Limb (tissue), 2 donors: Measurements from ENCODE around the gene MPG.

Source experiments
- DNase-seq, 2 donors: peaks; one replicate each; pipeline ENCODE4 v3.0.0-alpha.2; 2016; ENCODE audit errors: extremely low spot score in 2 of 2

The MPG gene

DNA sequence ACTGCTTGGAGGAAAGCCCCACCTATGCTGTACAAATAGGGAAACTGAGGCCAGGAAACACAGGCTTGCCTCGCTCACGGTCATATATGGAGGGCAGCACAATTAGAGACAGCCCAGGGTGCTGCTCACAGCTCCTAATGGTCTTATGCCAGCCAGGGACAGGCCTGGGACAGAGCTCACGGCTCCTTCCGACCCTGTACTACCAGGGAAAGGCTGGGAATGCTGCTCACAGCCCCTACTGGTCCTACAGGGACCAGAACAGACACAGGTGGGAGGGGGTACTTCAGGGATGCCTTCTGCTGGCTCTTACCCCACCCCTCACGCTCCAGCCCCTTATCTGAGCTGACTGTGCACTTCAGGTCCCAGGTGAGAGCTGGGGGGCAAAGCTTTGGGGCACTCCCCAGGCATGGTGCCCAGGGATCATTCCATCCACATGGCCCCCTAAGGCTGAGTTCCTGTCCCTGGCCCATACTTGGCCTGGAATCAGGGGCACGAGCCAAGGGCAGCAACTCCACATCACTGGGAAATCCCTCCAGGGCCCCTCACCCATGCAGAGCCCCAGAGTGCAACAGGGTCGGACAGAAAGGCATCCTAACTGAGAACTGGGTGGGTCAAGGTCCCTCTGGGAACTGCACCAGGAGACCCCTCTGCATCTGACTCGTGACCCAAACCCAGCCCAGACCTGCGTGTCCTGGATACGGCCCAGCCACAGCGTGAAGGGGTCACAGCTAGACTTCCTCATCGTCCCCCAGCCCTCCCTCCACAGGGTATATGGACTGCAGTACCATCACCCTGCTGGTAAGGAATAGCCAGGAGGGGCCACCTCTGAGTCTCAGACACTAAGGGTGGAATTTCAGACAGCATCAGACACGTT, 11.5 kb upstream of the MPG start:
- DNase-seq = peak in 1 of 2 donors; percentile 33

DNA sequence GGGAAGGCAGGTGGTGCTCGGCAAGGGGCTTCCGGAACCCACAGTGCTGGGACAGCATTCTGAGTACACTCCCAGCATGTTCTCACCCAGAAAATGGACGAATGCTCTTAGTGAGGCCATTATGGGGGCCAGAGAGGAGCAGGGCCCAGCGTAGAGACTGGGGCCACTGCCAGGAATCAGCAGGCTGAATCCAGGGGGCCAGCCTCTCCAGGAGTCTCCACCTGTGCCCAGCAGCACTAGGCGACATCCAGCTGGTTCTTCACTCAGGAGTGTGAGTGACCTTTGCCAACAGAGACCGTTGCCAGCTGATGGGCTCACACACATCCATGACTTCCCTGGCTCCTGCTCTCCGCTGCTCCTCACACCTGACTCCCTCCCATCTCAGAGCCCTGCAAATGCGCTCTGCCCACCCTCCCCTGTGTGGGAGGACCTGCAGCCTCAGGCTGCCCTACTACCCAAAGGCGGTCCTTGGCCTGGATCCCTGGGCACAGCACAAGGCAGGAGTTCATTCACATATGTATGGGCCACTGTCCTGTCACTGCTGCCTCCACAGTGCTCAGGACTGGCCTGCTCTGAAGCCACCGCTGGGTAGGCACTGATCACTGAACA, 10.7 kb upstream of the MPG start:
- peak in 1 of 2 donors; percentile 40 for DNase-seq

DNA sequence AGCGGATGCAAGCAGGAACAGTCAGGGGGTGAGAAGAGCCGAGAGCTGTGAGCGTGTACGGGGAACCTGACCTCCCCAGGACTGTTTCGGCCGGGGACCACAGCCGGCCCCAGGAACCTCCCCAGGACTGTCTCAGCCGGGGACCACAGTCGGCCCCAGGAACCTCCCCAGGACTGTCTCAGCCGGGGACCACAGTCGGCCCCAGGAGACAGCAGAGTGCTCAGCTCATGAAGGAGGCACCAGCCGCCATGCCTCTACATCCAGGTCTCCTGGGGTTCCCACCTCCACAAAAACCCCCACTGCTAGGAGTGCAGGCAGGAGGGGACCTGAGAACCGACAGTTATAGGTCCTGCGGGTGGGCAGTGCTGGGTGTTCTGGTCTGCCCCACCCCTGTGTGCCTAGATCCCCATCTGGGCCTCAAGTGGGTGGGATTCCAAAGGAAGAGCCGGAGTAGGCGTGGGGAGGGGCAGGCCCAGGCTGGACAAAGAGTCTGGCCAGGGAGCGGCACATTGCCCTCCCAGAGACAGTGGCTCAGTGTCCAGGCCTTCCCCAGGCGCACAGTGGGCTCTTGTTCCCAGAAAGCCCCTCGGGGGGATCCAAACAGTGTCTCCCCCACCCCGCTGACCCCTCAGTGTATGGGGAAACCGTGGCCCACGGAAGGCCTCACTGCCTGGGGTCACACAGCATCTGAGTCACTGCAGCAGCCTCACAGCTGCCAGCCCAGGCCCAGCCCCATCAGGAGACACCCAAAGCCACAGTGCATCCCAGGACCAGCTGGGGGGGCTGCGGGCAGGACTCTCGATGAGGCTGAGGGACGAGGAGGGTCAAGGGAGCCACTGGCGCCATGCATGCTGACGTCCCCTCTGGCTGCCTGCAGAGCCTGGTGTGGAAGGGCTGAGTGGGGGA, 9.9 kb upstream of the MPG start:
- DNase-seq = peak in 1 of 2 donors; percentile 61

DNA sequence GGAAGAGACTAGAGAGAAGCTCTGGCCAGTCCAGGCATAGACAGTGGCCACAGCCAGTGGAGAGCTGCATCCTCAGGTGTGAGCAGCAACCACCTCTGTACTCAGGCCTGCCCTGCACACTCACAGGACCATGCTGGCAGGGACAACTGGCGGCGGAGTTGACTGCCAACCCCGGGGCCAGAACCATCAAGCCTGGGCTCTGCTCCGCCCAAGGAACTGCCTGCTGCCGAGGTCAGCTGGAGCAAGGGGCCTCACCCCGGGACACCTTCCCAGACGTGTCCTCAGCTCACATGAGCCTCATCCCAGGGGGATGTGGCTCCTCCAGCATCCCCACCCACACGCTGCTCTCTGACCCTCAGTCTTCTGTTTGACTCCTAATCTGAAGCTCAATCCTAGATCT, 8.8 kb upstream of the MPG start:
- no peak for DNase-seq

DNA sequence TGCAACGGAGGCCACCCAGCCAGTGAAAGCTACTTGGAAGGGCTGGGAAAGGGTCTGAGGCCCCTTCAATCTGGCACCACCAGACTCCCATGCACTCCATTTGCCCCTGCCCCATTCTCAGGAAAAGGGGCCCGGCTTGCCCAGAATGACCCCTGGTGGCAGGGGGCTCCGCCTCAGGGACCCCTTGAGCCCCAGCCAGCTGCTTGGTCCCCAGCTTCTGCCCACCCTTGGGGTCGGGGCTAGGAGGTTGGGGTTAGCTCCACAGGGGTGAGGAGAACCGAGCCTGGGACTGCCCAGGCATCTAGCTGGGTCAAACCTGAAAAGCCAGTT, 6.8 kb upstream of the MPG start:
- no peak for DNase-seq

GRCh38 chr16:71540-72401, 6.3 kb upstream of the MPG start:
- peak; percentile 60 to 76 for DNase-seq

DNA sequence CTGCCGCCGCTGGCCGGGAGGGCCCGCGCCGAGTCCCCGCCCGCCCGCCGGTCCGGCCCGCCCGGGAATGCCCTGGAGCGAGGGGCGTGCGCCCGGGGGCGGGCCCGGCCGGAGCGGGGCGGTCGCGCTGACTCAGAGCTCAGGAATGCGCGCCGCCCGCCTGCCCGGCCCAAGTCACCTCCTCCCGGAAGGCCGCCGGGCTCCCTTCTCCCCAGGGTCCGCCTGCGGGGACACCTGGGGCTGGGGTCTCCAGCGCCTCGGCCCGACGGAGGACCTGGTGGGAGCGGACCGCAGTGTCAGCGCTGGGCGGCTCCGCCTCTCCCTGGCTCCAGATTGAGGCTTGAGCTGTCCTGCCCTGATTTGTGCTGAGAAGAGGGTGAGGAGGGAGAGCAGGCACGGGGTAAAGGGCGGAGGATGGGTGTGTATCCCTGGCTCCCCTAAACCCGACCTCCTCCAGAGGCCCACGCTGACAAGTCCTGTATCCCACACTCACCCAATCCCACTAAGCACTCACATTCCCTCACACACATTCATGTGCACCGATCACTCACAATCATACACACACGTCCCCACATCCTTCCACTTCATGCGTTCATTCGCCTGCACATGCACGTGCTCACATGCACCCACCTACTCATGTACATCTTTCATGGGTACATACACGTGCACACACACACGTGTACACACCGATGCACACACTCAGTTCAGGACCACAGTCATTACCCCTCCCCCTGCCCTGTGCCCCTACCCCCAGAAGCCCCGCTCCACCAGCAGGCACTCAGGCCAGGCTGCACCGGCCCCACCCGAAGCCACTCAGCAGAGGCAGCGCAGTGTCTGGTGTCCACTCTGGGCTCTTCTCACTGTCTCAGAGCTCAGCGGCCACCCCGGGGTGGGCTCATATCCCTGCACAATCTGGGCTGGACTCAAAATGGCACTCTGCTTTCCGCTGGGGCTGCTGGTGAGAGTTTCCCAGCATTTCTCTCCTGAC, 5.2 kb upstream of the MPG start, which contains the start of gene RHBDF1:
TSS of gene RHBDF1 (minus strand) at position 71 of the 988 bp plus-strand sequence. CDS start 7,616 bp downstream, outside the sequence.
- DNase-seq = peak; percentile 66 to 79

DNA sequence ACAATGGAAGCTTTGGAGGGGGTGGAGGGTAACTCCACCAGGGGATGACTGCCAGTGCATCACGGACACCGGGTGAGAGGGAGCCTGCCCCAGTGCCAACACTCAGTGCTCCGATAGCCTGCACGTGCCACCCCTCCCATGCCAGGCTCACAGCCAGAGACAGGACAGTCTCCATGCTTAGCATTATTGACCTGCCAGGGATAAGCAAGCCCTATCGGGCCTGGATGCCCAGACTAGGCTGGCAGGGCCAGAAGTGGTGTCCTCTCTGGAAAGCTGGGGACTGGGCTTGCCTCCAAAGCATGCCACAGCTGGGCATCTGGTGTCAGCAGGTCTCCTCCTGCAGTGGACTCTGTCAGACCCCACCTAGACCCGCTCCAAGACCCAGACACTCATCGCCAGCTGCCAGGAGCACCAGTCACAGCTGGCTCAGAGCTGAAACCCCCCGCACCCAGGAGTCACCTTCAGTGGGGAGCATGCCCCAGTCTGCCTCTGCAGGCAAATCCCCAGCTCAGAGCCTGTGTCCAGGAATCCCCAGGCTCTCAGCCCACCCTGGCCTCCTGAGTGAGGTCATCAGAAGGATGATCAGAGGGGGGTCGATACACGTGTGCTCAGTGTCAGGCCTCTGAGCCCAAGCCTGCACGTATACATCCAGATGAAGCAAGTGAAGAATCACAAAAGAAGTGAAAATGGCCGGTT, 3.8 kb upstream of the MPG start:
- DNase-seq = no peak

GRCh38 chr16:74747-75334, 3.2 kb upstream of the MPG start:
- DNase-seq = no peak

DNA sequence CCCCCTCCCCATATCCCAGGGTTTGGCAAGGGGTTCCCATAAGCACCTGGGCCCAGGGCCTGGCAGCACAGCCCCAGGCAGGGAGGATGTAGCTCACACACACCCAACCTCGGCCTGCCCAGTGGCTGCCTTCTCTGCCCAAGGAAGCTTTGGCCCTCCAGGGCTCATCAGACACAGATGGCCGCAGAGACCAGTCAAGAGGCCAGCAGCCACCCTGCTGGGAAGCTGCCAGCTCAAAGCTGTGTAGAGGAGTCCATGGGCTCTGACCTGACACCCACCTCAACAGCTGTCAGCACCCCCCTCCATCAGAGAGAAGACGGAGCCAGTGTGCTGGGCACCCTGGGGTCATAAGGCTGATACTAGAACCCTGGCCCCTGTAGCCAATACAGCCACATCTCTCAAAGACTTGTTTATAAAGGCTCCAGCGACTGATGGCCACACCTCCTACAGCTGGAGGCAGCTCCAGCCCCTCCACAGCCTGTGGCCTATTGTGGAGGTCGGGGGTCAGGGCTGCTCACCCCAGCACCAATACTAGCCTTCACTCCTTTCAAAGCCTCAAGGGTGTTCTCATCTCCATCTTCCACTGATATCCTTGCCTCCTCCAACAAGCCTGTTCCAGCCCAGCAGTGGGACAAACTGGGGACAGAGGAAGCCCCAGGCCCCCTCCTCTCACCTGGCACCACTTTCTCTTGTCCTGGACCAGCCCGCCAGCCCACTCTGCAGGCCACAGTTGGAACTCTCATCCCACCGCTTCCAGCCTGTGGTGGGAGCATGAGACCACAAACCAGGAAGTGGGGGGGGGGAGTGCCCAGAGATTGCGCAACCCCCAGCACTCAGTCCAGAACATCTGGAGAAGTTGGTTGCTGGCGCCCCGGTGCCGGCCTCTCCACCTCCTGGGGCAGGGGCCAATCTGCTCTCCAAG, 2.2 kb upstream of the MPG start:
- peak; percentile 72 for DNase-seq

GRCh38 chr16:76535-77272, 1.3 kb upstream of the MPG start:
- peak; percentile 61 to 67 for DNase-seq

DNA sequence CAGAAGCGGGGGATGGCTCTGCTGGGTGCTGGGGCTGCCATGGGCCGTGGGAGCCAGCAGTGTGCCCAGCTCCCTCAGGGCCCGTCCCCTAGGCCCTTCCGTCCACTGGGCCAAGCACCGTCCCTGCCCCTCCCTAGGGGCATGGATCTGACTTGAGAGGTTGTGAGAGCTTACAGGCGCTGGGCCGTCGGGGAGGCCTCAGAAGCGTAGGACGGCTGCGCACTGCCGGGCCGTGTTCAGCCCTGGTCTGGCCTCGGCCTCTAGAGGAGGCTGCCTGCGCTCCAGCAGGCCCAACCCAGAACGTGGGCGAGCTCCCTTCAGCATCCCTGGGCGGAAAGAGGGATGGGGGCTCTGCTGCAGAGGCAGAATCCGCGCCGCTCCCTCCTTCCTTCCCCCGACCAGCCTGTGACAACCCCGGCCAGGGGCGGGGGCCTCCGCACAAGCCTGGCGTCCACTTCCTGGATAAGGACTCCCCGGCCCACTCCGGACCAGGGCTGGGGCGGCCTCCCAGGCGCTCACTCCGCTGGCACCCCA, 685 bp upstream of the MPG start:
- DNase-seq = peak; percentile 50 to 76

- DNase-seq = no peak
Observed at GRCh38 chr16:78444-79150, 572 bp downstream of the MPG start.

DNA sequence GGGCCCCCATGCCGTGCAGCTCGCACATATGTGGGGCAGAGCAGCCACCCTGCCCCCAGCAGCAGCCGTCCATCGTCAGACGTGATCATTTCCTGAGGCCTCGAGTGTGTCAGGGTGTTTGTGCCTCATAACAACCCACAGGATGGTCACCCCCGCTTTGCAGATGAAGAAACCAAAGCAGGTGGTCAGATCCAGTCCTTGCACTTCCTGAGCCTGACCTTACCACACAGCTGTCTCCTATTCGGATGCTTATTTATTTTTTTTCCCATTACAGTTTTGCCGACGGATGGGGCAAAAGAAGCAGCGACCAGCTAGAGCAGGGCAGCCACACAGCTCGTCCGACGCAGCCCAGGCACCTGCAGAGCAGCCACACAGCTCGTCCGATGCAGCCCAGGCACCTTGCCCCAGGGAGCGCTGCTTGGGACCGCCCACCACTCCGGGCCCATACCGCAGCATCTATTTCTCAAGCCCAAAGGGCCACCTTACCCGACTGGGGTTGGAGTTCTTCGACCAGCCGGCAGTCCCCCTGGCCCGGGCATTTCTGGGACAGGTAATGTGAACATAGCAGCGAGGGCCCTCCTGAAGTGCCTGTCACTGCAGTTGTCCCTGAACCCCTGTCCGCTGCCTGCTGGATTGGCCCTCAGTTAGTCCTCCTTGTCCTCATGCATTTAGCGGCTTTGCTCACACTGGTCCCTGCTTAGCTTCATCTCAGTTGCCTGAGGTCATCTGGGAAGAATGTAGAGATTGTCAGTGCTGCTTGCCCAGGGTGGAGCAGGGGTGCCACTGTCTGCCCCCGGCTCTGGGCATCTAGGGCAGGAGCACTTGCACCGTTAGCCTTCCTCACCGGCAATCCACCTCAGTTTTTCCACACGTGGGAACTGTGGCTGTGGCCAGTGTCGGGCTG, 1.4 kb downstream of the MPG start:
- no peak for DNase-seq

DNA sequence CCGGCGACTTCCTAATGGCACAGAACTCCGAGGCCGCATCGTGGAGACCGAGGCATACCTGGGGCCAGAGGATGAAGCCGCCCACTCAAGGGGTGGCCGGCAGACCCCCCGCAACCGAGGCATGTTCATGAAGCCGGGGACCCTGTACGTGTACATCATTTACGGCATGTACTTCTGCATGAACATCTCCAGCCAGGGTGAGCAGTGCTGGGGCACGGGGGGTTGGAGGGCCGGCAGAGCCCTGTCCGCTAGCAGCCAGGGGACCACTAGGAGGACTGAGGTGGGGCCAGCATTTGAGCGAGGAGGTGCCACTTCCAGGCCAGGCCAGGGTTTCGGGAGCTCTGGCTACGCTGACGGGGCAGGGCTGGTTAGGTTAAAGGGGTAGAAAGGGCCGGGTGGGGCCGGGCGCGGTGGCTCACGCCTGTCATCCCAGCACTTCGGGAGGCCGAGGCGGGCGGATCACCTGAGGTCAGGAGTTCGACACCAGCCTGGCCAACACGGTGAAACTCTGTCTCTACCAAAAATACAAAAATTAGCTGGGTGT, 5.1 kb downstream of the MPG start:
- no peak for DNase-seq
